GM21367 (cell line): ENCODE data around the gene GEMIN5.

Experiments used
- ATAC-seq: cut with Tn5 transposase; IDR thresholded peaks from one replicate; pipeline ENCODE4 v1.9.1; 2021; ENCODE audit not compliant: unreplicated experiment

Gene GEMIN5

GRCh38 chr5:154850255-154851062 is 87.6 kb downstream of the GEMIN5 start, which contains the start of gene FAXDC2:
TSS of gene FAXDC2 (minus strand) at chr5:154850603. CDS start at chr5:154838178, 12,425 bp downstream.
- ATAC-seq, result no peak

GRCh38 chr5:154849791-154850201 is 88.2 kb downstream of the GEMIN5 start:
- no peak for ATAC-seq

- no peak for ATAC-seq
Measured at GRCh38 chr5:154849264-154849785, 88.7 kb downstream of the GEMIN5 start.

- ATAC-seq, result no peak
Measured at GRCh38 chr5:154844809-154845208, 93.2 kb downstream of the GEMIN5 start.

- ATAC-seq, result no peak
Measured at GRCh38 chr5:154842689-154843530, 95.1 kb downstream of the GEMIN5 start.

- no peak for ATAC-seq
Measured at GRCh38 chr5:154841273-154841661, 96.7 kb downstream of the GEMIN5 start.

- no peak for ATAC-seq
Measured at GRCh38 chr5:154840435-154841272, 97.4 kb downstream of the GEMIN5 start.
